Measurements from ENCODE around the gene WASF2. TPM values are rescaled to one million over a fixed set of nuclear protein-coding genes. Genes with fewer than 3 reads are reported as not detected.

Gene WASF2
- total RNA-seq, 1 donor from 2014 or later = 58.9 TPM

- H3K4me3 ChIP-seq = no peak overlapping the region
- no peaks in the 10 kb centered on the region for H3K36me3 ChIP-seq
- TF ChIP-seq POLR2AphosphoS5 (IDR thresholded peaks at IDR 0.05; ENCODE audit: insufficient read depth in 1 of 2, low read depth in 1 of 2) = no peak
- TF ChIP-seq POLR2A (IDR thresholded peaks at IDR 0.05) = no peak
- no peak for TF ChIP-seq CTCF (IDR thresholded peaks at IDR 0.05)
- DNase-seq (ENCODE audit: extremely low spot score in 2 of 2) = no peak
- peak overlapping the region; percentile 77 for H3K27ac ChIP-seq
- H3K9me3 ChIP-seq = no peaks in the 10 kb centered on the region
- peaks cover 66% of the 10 kb centered on the region for H3K4me1 ChIP-seq
- intact Hi-C loops (cut with DNase I) = no loop called here
- no peaks in the 10 kb centered on the region for H3K27me3 ChIP-seq
Observed at GRCh38 chr1:27380224-27380623, 109.7 kb downstream of the WASF2 start.

- Histone ChIP-seq H3K9me3 (no peaks in the 10 kb centered on the region), H3K36me3 (no peaks in the 10 kb centered on the region), H3K4me3 (no peak overlapping the region), H3K27ac (peak overlapping the region; percentile 77), H3K27me3 (no peaks in the 10 kb centered on the region), H3K4me1 (peaks cover 66% of the 10 kb centered on the region)
- intact Hi-C loops (cut with DNase I) = no loop called here
- TF ChIP-seq POLR2AphosphoS5 (IDR thresholded peaks at IDR 0.05; ENCODE audit: insufficient read depth in 1 of 2, low read depth in 1 of 2) = peak; percentile 21 to 25
- TF ChIP-seq CTCF (IDR thresholded peaks at IDR 0.05) = no peak
- no peak for DNase-seq (ENCODE audit: extremely low spot score in 2 of 2)
Observed at GRCh38 chr1:27379564-27380122, 110.3 kb downstream of the WASF2 start.

GRCh38 chr1:27377760-27378495 is 112.0 kb downstream of the WASF2 start:
- Histone ChIP-seq H3K27me3 (no peaks in the 10 kb centered on the region), H3K27ac (peak overlapping the region; percentile 77), H3K4me3 (no peak overlapping the region), H3K36me3 (no peaks in the 10 kb centered on the region), H3K9me3 (no peaks in the 10 kb centered on the region), H3K4me1 (peaks cover 67% of the 10 kb centered on the region)
- TF ChIP-seq CTCF (IDR thresholded peaks at IDR 0.05) = no peak
- no peak for TF ChIP-seq POLR2A (IDR thresholded peaks at IDR 0.05)
- TF ChIP-seq POLR2AphosphoS5 (IDR thresholded peaks at IDR 0.05; ENCODE audit: insufficient read depth in 1 of 2, low read depth in 1 of 2) = no peak
- intact Hi-C loops (cut with DNase I) = no loop called here
- DNase-seq (ENCODE audit: extremely low spot score in 2 of 2) = no peak

DNA sequence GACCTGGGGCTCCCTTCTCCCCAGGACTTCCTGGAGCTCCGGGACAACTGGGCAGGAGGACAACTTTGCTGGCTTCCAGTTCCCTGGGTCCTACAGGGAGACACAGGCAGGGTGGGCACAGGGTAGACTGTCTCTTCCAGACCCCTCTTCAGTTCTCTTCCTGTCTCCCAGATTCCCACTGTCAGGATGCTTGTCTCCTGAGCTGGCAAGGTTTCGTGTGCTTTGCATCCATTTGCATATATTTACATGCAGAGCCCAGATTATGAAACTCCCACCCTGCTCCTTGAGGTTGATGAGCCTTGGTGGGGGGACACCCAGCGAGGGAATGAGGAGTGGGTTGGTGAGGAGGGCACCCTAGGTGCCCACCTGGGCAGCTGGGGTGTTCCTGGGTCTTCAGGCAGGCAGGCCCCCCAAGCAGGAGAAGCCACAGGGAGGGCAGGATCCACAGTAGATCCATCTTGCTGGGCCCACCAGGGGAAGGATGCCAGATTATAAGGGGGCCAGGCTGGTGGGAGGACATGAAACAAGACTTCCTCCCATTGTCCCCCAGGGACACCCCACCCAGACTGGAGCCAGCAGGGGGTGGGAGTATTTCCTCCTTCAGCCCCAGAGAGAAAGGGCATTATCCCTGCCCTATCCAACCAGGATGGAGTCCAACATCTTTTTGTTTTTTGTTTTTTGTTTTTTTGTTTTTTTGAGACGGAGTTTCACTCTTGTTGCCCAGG is 115.4 kb downstream of the WASF2 start, which contains the start of gene FCN3:
TSS of gene FCN3 (minus strand) at position 463 of the 725 bp plus-strand sequence. CDS start at position 457, 6 bp downstream.
- H3K36me3 ChIP-seq = no peaks in the 10 kb centered on the region
- intact Hi-C loops (cut with DNase I) = no loop called here
- H3K27ac ChIP-seq = no peak within 1 kb of the TSS
- no peaks in the 10 kb centered on the region for H3K9me3 ChIP-seq
- H3K4me1 ChIP-seq = peaks cover 36% of the 10 kb centered on the region
- H3K4me3 ChIP-seq = no peak within 1 kb of the TSS
- no peak for DNase-seq (ENCODE audit: extremely low spot score in 2 of 2)
- H3K27me3 ChIP-seq = no peaks in the 10 kb centered on the region
- no peak for TF ChIP-seq POLR2AphosphoS5 (IDR thresholded peaks at IDR 0.05; ENCODE audit: insufficient read depth in 1 of 2, low read depth in 1 of 2)
- TF ChIP-seq POLR2A (IDR thresholded peaks at IDR 0.05) = no peak
- no peak for TF ChIP-seq CTCF (IDR thresholded peaks at IDR 0.05)

All from vagina (tissue), 2 donors.